HepG2 (cell line): ENCODE data around the gene ZNF526. TPM values are rescaled to one million over a fixed set of nuclear protein-coding genes. Genes with fewer than 3 reads are reported as not detected.

ENCODE experiments used
- ADNP ChIP-seq: sonication (generic); formaldehyde crosslinking; IDR thresholded peaks from 2 replicates; pipeline ENCODE4 v1.4.0; 2020; ENCODE audit warnings: missing genetic modification reagents
- AGO2 ChIP-seq: fragments of 200-400 bp; formaldehyde crosslinking; optimal IDR thresholded peaks from 2 replicates; pipeline ENCODE3; 2017; ENCODE audit warnings: mild to moderate bottlenecking, low read depth, low read length, moderate library complexity
- BRF2 ChIP-seq: sonication (generic); formaldehyde crosslinking; IDR thresholded peaks from 2 replicates; pipeline ENCODE4 v1.8.1; 2022; ENCODE audit warnings: mild to moderate bottlenecking, missing genetic modification reagents
- CAMTA2 ChIP-seq: sonication (generic); formaldehyde crosslinking; IDR thresholded peaks from 2 replicates; pipeline ENCODE4 v1.4.0; 2020; ENCODE audit warnings: mild to moderate bottlenecking, missing genetic modification reagents, borderline replicate concordance
- DMAP1 ChIP-seq: IDR thresholded peaks from 2 replicates; pipeline ENCODE4 v1.6.1; 2016
- GABPB1 ChIP-seq: IDR thresholded peaks from 2 replicates; pipeline ENCODE4 v1.6.1; 2016; ENCODE audit warnings: mild to moderate bottlenecking, missing genetic modification reagents, moderate library complexity, missing compliant biosample characterization
- LBX2 ChIP-seq: sonication (generic); formaldehyde crosslinking; IDR thresholded peaks from 2 replicates; pipeline ENCODE4 v1.5.0; 2020; ENCODE audit warnings: missing genetic modification reagents, mild to moderate bottlenecking, borderline replicate concordance
- MTF1 ChIP-seq: sonication (generic); formaldehyde crosslinking; IDR thresholded peaks from 2 replicates; pipeline ENCODE4 v1.5.0; 2020; ENCODE audit warnings: missing genetic modification reagents
- PAXIP1 ChIP-seq: sonication (generic); formaldehyde crosslinking; conservative IDR thresholded peaks from 2 replicates; pipeline ENCODE4 v1.4.0; 2020; ENCODE audit warnings: mild to moderate bottlenecking, missing genetic modification reagents, moderate library complexity
- SCMH1 ChIP-seq: sonication (generic); formaldehyde crosslinking; IDR thresholded peaks from 2 replicates; pipeline ENCODE4 v1.9.0; 2021; ENCODE audit warnings: missing genetic modification reagents, mild to moderate bottlenecking, borderline replicate concordance
- THAP8 ChIP-seq: sonication (generic); formaldehyde crosslinking; IDR thresholded peaks from 2 replicates; pipeline ENCODE4 v1.5.1; 2020; ENCODE audit warnings: missing genetic modification reagents, mild to moderate bottlenecking, borderline replicate concordance
- ZBTB33 ChIP-seq: sonication (generic); formaldehyde crosslinking; IDR thresholded peaks from 2 replicates; pipeline ENCODE4 v1.4.0; 2020; ENCODE audit warnings: missing genetic modification reagents
- ZIK1 ChIP-seq: sonication (generic); formaldehyde crosslinking; IDR thresholded peaks from 2 replicates; pipeline ENCODE4 v1.5.0; 2020; ENCODE audit warnings: mild to moderate bottlenecking, low read depth, missing genetic modification reagents, borderline replicate concordance
- ZNF496 ChIP-seq: sonication (generic); formaldehyde crosslinking; IDR thresholded peaks from 2 replicates; pipeline ENCODE4 v1.8.1; 2023; ENCODE audit warnings: mild to moderate bottlenecking, moderate library complexity, missing genetic modification reagents; ENCODE audit not compliant: insufficient replicate concordance
- ZNF550 ChIP-seq: sonication (generic); formaldehyde crosslinking; IDR thresholded peaks from 2 replicates; pipeline ENCODE4 v1.4.0; 2020; ENCODE audit warnings: mild to moderate bottlenecking, missing genetic modification reagents, borderline replicate concordance
- ZNF557 ChIP-seq: sonication (generic); formaldehyde crosslinking; IDR thresholded peaks from 2 replicates; pipeline ENCODE4 v1.4.0; 2020; ENCODE audit warnings: missing genetic modification reagents
- ZNF564 ChIP-seq: sonication (generic); formaldehyde crosslinking; IDR thresholded peaks from 2 replicates; pipeline ENCODE4 v1.8.1; 2023; ENCODE audit warnings: mild to moderate bottlenecking, missing genetic modification reagents
- ZNF772 ChIP-seq: sonication (generic); formaldehyde crosslinking; IDR thresholded peaks from 2 replicates; pipeline ENCODE4 v1.5.0; 2020; ENCODE audit warnings: mild to moderate bottlenecking, missing genetic modification reagents
- ZUFSP ChIP-seq: sonication (generic); formaldehyde crosslinking; IDR thresholded peaks from 2 replicates; pipeline ENCODE4 v1.9.0; 2021; ENCODE audit warnings: missing genetic modification reagents, mild to moderate bottlenecking, borderline replicate concordance
- polyA plus RNA-seq, 8 experiments: library from polyadenylated mRNA; depleted of rRNA in 3 of 8; stranded (reverse) in 7 of 8; unstranded in 1 of 8; fragments of >200 nt; fragmentation: Illumina TruSeq in 4 of 8; extraction: Trizol in 4 of 8; gene quantifications; 2 replicates each; pipeline versions ENCODE4 v1.2.1 to v1.2.3, GENCODE V29; 2011 to 2016; ENCODE audit warnings: low read depth in 4 of 8, missing spikeins in 1 of 8, mixed read lengths in 1 of 8; ENCODE audit not compliant: insufficient read depth in 1 of 8
- total RNA-seq, 5 experiments: library from RNA; depleted of rRNA; stranded (reverse); fragments of >200 nt; fragmentation: Illumina TruSeq; extraction: Trizol; gene quantifications; 2 replicates each; pipeline ENCODE4 v1.2.3, GENCODE V29; 2016; ENCODE audit warnings: low read depth in 1 of 5

ZNF526 gene
- total and polyA plus RNA-seq, 2 of the 13 experiments (the other 11 are each of a cell fraction or from before 2014, with no cell fraction given), result 3.3 to 8.4 TPM

- TF ChIP-seq ADNP, result no peak
- TF ChIP-seq DMAP1 (CRISPR knock-in tag), result no peak
- TF ChIP-seq ZNF496, result no peak
- no peak for TF ChIP-seq ZIK1 (CRISPR knock-in tag)
- TF ChIP-seq THAP8, result no peak
- no peak for TF ChIP-seq SCMH1 (CRISPR knock-in tag)
- TF ChIP-seq ZNF564 (CRISPR knock-in tag), result no peak
- no peak for TF ChIP-seq ZUFSP (CRISPR knock-in tag)
- no peak for TF ChIP-seq CAMTA2 (CRISPR knock-in tag)
- no peak for TF ChIP-seq ZNF557 (CRISPR knock-in tag)
- TF ChIP-seq BRF2, result no peak
- 0 out of 2 replicates have a peak, but pooled peaks have one; percentile 25 for TF ChIP-seq GABPB1 (CRISPR knock-in tag)
- TF ChIP-seq PAXIP1 (CRISPR knock-in tag), result no peak
- peak; percentile 96 for TF ChIP-seq AGO2
- no peak for TF ChIP-seq LBX2 (CRISPR knock-in tag)
- no peak for TF ChIP-seq ZNF550
- TF ChIP-seq ZBTB33 (CRISPR knock-in tag), result peak; percentile 38; the same call in 1 of the 2 replicates
- TF ChIP-seq ZNF772, result no peak
- TF ChIP-seq MTF1, result no peak
These were observed 30.8 kb downstream of the ZNF526 start (continued) for GRCh38 chr19:42250666-42251531.
